Neural progenitor cell (in vitro differentiated cells): ENCODE results near the gene OAS3. TPM values are rescaled to one million over a fixed set of nuclear protein-coding genes. Genes with fewer than 3 reads are reported as not detected.
"Not testable (repeated sequence)": the region's sequence is repeated elsewhere in the genome, so short reads cannot be mapped to it uniquely, and the experiment has no call there.

Experiments used
- DNase-seq: peaks from one replicate; pipeline ENCODE4 v3.0.0-alpha.2; 2016; ENCODE audit warnings: low spot score
- H2AFZ ChIP-seq: fragments of 200-600 bp; sonication (generic); replicated peaks from 2 replicates; pipeline ENCODE4 v1.6.1; 2016; ENCODE audit warnings: antibody characterized with exemption
- H3F3A ChIP-seq: fragments of 200-600 bp; sonication (generic); 2 replicates; pipeline ENCODE4 v1.6.1; 2016; ENCODE audit warnings: antibody characterized with exemption, low read depth
- H3K27ac ChIP-seq: fragments of 200-600 bp; sonication (generic); 2 replicates; pipeline ENCODE4 v1.5.1; 2016; ENCODE audit warnings: mild to moderate bottlenecking
- H3K27me3 ChIP-seq: fragments of 200-600 bp; sonication (generic); 2 replicates; pipeline ENCODE4 v1.6.1; 2016; ENCODE audit warnings: mild to moderate bottlenecking, moderate library complexity
- H3K36me3 ChIP-seq: fragments of 200-600 bp; sonication (generic); 2 replicates; pipeline ENCODE4 v1.5.1; 2016
- H3K4me1 ChIP-seq: fragments of 200-600 bp; sonication (generic); 2 replicates; pipeline ENCODE4 v1.6.1; 2016; ENCODE audit warnings: mixed run types
- H3K4me2 ChIP-seq: fragments of 200-600 bp; sonication (generic); 2 replicates; pipeline ENCODE4 v1.6.1; 2016
- H3K4me3 ChIP-seq: fragments of 200-600 bp; sonication (generic); 2 replicates; pipeline ENCODE4 v1.5.1; 2016
- H3K79me2 ChIP-seq: fragments of 200-600 bp; sonication (generic); 2 replicates; pipeline ENCODE4 v1.6.1; 2016; ENCODE audit warnings: low read depth
- H3K9ac ChIP-seq: fragments of 200-600 bp; sonication (generic); 2 replicates; pipeline ENCODE4 v1.6.1; 2016
- H3K9me3 ChIP-seq: fragments of 200-600 bp; sonication (generic); 2 replicates; pipeline ENCODE4 v1.5.1; 2016; ENCODE audit warnings: low read depth
- H4K20me1 ChIP-seq: fragments of 200-600 bp; sonication (generic); 2 replicates; pipeline ENCODE4 v1.6.1; 2016; ENCODE audit warnings: low read depth
- H3K27ac Mint-ChIP-seq: 3 replicates; pipeline ENCODE4 v1.8.0; 2021; ENCODE audit warnings: mixed read lengths
- H3K27me3 Mint-ChIP-seq: 2 replicates; pipeline ENCODE4 v1.8.0; 2022; ENCODE audit warnings: low read depth, mild to moderate bottlenecking, inconsistent platforms, moderate library complexity, mixed read lengths; ENCODE audit not compliant: insufficient read depth
- H3K36me3 Mint-ChIP-seq: 3 replicates; pipeline ENCODE4 v1.8.0; 2021; ENCODE audit warnings: mixed read lengths
- H3K4me1 Mint-ChIP-seq: 3 replicates; pipeline ENCODE4 v1.8.0; 2021; ENCODE audit warnings: mixed read lengths
- H3K4me3 Mint-ChIP-seq: 3 replicates; pipeline ENCODE4 v1.8.0; 2021; ENCODE audit warnings: mild to moderate bottlenecking, moderate library complexity, mixed read lengths
- H3K9me3 Mint-ChIP-seq: 3 replicates; pipeline ENCODE4 v1.8.0; 2020; ENCODE audit warnings: mixed read lengths
- CTCF ChIP-seq: fragments of 200-600 bp; sonication (generic); IDR thresholded peaks from 2 replicates; pipeline ENCODE4 v1.5.1; 2017; ENCODE audit warnings: antibody characterized with exemption, mild to moderate bottlenecking
- EZH2 ChIP-seq: fragments of 200-600 bp; sonication (generic); IDR thresholded peaks from 2 replicates; pipeline ENCODE4 v1.6.1; 2017; ENCODE audit warnings: antibody characterized with exemption, mild to moderate bottlenecking, moderate library complexity
- EZH2phosphoT487 ChIP-seq: fragments of 200-600 bp; sonication (generic); IDR thresholded peaks from 2 replicates; pipeline ENCODE4 v1.6.1; 2017; ENCODE audit warnings: antibody characterized with exemption
- total RNA-seq: library from RNA; depleted of rRNA; stranded (reverse); fragments of >200 nt; gene quantifications from 2 replicates; pipeline ENCODE4 v1.2.3, GENCODE V29; 2015; ENCODE audit warnings: low replicate concordance

Gene OAS3
- total RNA-seq, 1 donor from 2014 or later, result not detected

GRCh38 chr12:112908548-112908947, 29.7 kb upstream of the OAS3 start:
- Histone ChIP-seq H3K36me3 (no peaks in the 10 kb centered on the region), H4K20me1 (no peaks in the 10 kb centered on the region), H3F3A (no peaks in the 10 kb centered on the region), H3K27me3 (no peaks in the 10 kb centered on the region), H3K4me3 (no peak overlapping the region), H2AFZ (no peak overlapping the region), H3K9ac (no peak overlapping the region), H3K9me3 (peaks cover 5% of the 10 kb centered on the region), H3K4me1 (peaks cover 6% of the 10 kb centered on the region), H3K79me2 (no peaks in the 10 kb centered on the region), H3K4me2 (no peak overlapping the region), H3K27ac (no peak overlapping the region)
- Mint-ChIP-seq H3K9me3 (peaks cover 23% of the 10 kb centered on the region), H3K27ac (no peak overlapping the region), H3K36me3 (no peaks in the 10 kb centered on the region), H3K4me3 (no peak overlapping the region), H3K4me1 (peaks cover 7% of the 10 kb centered on the region), H3K27me3 (peaks cover 10% of the 10 kb centered on the region)
- no peak for DNase-seq
- TF ChIP-seq EZH2 (no peak), CTCF (no peak), EZH2phosphoT487 (no peak)

- no peaks in the 10 kb centered on the region for H3K36me3 ChIP-seq
- H3K27me3 Mint-ChIP-seq, result peaks cover 9% of the 10 kb centered on the region
- no peak overlapping the region for H3K4me3 Mint-ChIP-seq
- H2AFZ ChIP-seq, result no peak overlapping the region
- H3K27me3 ChIP-seq, result no peaks in the 10 kb centered on the region
- H3K27ac Mint-ChIP-seq, result no peak overlapping the region
- H3K79me2 ChIP-seq, result no peaks in the 10 kb centered on the region
- no peak overlapping the region for H3K4me3 ChIP-seq
- no peaks in the 10 kb centered on the region for H3F3A ChIP-seq
- H3K27ac ChIP-seq, result no peak overlapping the region
- no peaks in the 10 kb centered on the region for H4K20me1 ChIP-seq
- no peak overlapping the region for H3K4me2 ChIP-seq
- no peak for DNase-seq
- peaks cover 6% of the 10 kb centered on the region for H3K4me1 ChIP-seq
- no peak overlapping the region for H3K9ac ChIP-seq
- H3K9me3 Mint-ChIP-seq, result peaks cover 25% of the 10 kb centered on the region
- peaks cover 5% of the 10 kb centered on the region for H3K9me3 ChIP-seq
- TF ChIP-seq CTCF, result no peak
- no peak for TF ChIP-seq EZH2phosphoT487
- TF ChIP-seq EZH2, result no peak
- H3K4me1 Mint-ChIP-seq, result peaks cover 7% of the 10 kb centered on the region
- H3K36me3 Mint-ChIP-seq, result no peaks in the 10 kb centered on the region
These were observed 28.6 kb upstream of the OAS3 start for GRCh38 chr12:112909693-112910092.

GRCh38 chr12:112913038-112913688, 25.1 kb upstream of the OAS3 start:
- H3K9me3 Mint-ChIP-seq, result peaks cover 32% of the 10 kb centered on the region
- no peak for DNase-seq
- no peaks in the 10 kb centered on the region for H3K36me3 Mint-ChIP-seq
- no peaks in the 10 kb centered on the region for H3K4me1 Mint-ChIP-seq
- Histone ChIP-seq H3K4me1 (no peaks in the 10 kb centered on the region), H4K20me1 (no peaks in the 10 kb centered on the region), H3K4me2 (no peak overlapping the region), H3F3A (no peaks in the 10 kb centered on the region), H3K27me3 (no peaks in the 10 kb centered on the region), H3K36me3 (no peaks in the 10 kb centered on the region), H3K79me2 (no peaks in the 10 kb centered on the region), H3K9me3 (peaks cover 5% of the 10 kb centered on the region), H2AFZ (no peak overlapping the region), H3K27ac (no peak overlapping the region), H3K4me3 (no peak overlapping the region), H3K9ac (no peak overlapping the region)
- H3K4me3 Mint-ChIP-seq, result no peak overlapping the region
- no peak for TF ChIP-seq CTCF
- TF ChIP-seq EZH2, result no peak
- no peak for TF ChIP-seq EZH2phosphoT487
- H3K27me3 Mint-ChIP-seq, result peaks cover 2% of the 10 kb centered on the region
- H3K27ac Mint-ChIP-seq, result no peak overlapping the region

GRCh38 chr12:112913888-112914287, 24.4 kb upstream of the OAS3 start:
- H3K36me3 ChIP-seq, H4K20me1 ChIP-seq, H3K27ac ChIP-seq: not testable (repeated sequence)

More at GRCh38 chr12:112913888-112914287, 24.4 kb upstream of the OAS3 start:
- not testable (repeated sequence) for H3K36me3 Mint-ChIP-seq, H3K9me3 ChIP-seq, H3K4me3 ChIP-seq, H3K4me2 ChIP-seq, H3K27me3 ChIP-seq, H3F3A ChIP-seq, H3K4me1 Mint-ChIP-seq, H3K4me3 Mint-ChIP-seq, H3K27me3 Mint-ChIP-seq, H3K9ac ChIP-seq, H3K27ac Mint-ChIP-seq, H3K79me2 ChIP-seq, H2AFZ ChIP-seq, DNase-seq, H3K4me1 ChIP-seq
- peaks cover 32% of the 10 kb centered on the region for H3K9me3 Mint-ChIP-seq
